Activated B cell treated with CpG ODN at 0.5 μM for 24 hours (primary cell): Measurements from ENCODE around the gene EZH2. TPM values are rescaled to one million over a fixed set of nuclear protein-coding genes. Genes with fewer than 3 reads are reported as not detected.

Experiments
- ATAC-seq: fragments of 200-7000 bp; cut with Tn5 transposase; one replicate; pipeline ENCODE4 v1.10.0; 2021; ENCODE audit warnings: low read depth, mild to moderate bottlenecking, moderate library complexity
- CTCF ChIA-PET: fragments of 350-600 bp; sonication (Branson Sonifier 250); formaldehyde crosslinking; loops from one replicate; lab custom pipeline; 2021; ENCODE audit warnings: antibody characterized with exemption; lab: Charles Lee
- POLR2A ChIA-PET: fragments of 350-600 bp; sonication (Branson Sonifier 250); formaldehyde crosslinking; loops from one replicate; lab custom pipeline; 2021; ENCODE audit warnings: antibody characterized with exemption; lab: Charles Lee
- DNase-seq: peaks from one replicate; pipeline ENCODE4 v3.0.0; 2022
- H3K27ac Mint-ChIP-seq: one replicate; pipeline ENCODE4 v1.8.0; 2020; ENCODE audit warnings: mixed read lengths
- H3K27me3 Mint-ChIP-seq: one replicate; pipeline ENCODE4 v1.8.0; 2021; ENCODE audit warnings: mixed read lengths
- H3K36me3 Mint-ChIP-seq: one replicate; pipeline ENCODE4 v1.8.0; 2021; ENCODE audit warnings: low read depth, mixed read lengths
- H3K4me1 Mint-ChIP-seq: one replicate; pipeline ENCODE4 v1.8.0; 2021; ENCODE audit warnings: mixed read lengths
- H3K4me3 Mint-ChIP-seq: one replicate; pipeline ENCODE4 v1.8.0; 2020; ENCODE audit warnings: mild to moderate bottlenecking, mixed read lengths
- H3K9me3 Mint-ChIP-seq: one replicate; pipeline ENCODE4 v1.8.0; 2020; ENCODE audit warnings: mixed read lengths
- intact Hi-C: fragments of 100-400 bp; cut with micrococcal nuclease; formaldehyde crosslinking; loops from one replicate; pipeline ENCODE4 v1.15.1; 2024
- total RNA-seq: library from RNA; stranded (reverse); gene quantifications from 2 replicates; pipeline ENCODE4 v1.2.3, GENCODE V29; 2022
- TF ChIP-seq, protein P1 (sequence below): fragments of 200-600 bp; IDR thresholded peaks from one replicate; pipeline ENCODE4 v1.8.0; 2022; ENCODE audit warnings: antibody characterized with exemption, mild to moderate bottlenecking

EZH2 gene
- total RNA-seq, 1 donor from 2014 or later, result 19.6 TPM

DNA sequence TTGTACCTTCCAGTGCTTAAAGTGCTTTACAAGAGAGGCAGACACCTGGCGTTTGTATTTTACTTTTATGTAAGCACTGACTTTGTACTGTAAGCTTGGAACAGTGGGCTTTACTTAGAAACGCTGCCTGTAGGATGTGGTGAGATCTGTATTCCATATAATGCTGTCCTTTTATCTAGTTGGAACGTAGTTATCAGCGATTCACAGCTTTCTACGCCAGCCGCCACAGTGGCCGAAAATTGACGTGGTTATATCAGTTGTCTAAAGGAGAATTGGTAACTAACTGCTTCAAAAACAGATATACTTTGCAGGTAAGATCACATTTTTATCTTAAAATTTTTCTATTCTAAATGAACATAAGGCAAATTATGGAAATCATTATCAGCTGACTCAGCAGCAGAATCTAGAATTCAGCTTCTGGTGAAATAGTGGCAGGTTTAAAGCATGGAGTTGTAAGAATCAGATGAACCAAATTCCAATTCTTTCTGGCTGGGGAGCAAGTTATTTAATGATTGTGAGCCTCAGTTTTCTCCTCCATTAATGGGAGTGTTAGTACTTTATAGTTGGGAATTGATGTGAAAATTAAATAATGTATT lies 93.9 kb downstream of the EZH2 start:
- ChIA-PET POLR2A (no interaction called here), CTCF (interaction anchor here (0.6 kb wide), 1 partner anchor 242 kb away, joined by 4 read pairs; no protein-coding TSS in a partner anchor)
- intact Hi-C loops, result no loop called here
- DNase-seq, result no peak
- peaks cover 93% of the 10 kb centered on the region for H3K36me3 Mint-ChIP-seq
- no peak for ATAC-seq
- no peaks in the 10 kb centered on the region for H3K9me3 Mint-ChIP-seq
- TF ChIP-seq, protein P1, sequence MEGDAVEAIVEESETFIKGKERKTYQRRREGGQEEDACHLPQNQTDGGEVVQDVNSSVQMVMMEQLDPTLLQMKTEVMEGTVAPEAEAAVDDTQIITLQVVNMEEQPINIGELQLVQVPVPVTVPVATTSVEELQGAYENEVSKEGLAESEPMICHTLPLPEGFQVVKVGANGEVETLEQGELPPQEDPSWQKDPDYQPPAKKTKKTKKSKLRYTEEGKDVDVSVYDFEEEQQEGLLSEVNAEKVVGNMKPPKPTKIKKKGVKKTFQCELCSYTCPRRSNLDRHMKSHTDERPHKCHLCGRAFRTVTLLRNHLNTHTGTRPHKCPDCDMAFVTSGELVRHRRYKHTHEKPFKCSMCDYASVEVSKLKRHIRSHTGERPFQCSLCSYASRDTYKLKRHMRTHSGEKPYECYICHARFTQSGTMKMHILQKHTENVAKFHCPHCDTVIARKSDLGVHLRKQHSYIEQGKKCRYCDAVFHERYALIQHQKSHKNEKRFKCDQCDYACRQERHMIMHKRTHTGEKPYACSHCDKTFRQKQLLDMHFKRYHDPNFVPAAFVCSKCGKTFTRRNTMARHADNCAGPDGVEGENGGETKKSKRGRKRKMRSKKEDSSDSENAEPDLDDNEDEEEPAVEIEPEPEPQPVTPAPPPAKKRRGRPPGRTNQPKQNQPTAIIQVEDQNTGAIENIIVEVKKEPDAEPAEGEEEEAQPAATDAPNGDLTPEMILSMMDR, result no peak
- no peak overlapping the region for H3K27ac Mint-ChIP-seq
- no peak overlapping the region for H3K4me3 Mint-ChIP-seq
- no peaks in the 10 kb centered on the region for H3K27me3 Mint-ChIP-seq
- H3K4me1 Mint-ChIP-seq, result no peaks in the 10 kb centered on the region

DNA sequence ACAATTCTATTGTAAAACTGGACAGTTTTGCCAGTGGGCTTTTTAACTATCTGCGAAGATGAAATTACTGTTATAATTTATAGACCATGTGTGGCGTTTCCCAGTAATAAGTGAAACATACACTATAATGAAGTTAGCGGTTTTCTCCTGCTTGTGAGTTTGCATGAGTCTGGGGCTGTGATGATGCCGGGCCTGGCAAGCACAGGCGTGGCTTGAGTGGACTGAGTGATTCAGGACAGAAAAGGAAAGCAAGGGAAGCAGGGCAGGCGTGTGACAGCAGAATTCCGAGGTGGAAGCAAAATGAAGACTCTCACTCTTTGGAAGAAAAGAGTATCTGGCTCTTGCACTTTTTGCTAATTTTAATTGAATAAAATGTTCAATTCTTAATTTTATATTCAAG lies 94.9 kb downstream of the EZH2 start:
- TF ChIP-seq, protein P1, result no peak
- peaks cover 92% of the 10 kb centered on the region for H3K36me3 Mint-ChIP-seq
- CTCF ChIA-PET, result no interaction called here
- H3K27ac Mint-ChIP-seq, result no peak overlapping the region
- H3K9me3 Mint-ChIP-seq, result no peaks in the 10 kb centered on the region
- DNase-seq (no peak), ATAC-seq (no peak)
- intact Hi-C loops, result no loop called here
- H3K4me3 Mint-ChIP-seq, result no peak overlapping the region
- no peaks in the 10 kb centered on the region for H3K27me3 Mint-ChIP-seq
- H3K4me1 Mint-ChIP-seq, result no peaks in the 10 kb centered on the region
- POLR2A ChIA-PET, result no interaction called here

DNA sequence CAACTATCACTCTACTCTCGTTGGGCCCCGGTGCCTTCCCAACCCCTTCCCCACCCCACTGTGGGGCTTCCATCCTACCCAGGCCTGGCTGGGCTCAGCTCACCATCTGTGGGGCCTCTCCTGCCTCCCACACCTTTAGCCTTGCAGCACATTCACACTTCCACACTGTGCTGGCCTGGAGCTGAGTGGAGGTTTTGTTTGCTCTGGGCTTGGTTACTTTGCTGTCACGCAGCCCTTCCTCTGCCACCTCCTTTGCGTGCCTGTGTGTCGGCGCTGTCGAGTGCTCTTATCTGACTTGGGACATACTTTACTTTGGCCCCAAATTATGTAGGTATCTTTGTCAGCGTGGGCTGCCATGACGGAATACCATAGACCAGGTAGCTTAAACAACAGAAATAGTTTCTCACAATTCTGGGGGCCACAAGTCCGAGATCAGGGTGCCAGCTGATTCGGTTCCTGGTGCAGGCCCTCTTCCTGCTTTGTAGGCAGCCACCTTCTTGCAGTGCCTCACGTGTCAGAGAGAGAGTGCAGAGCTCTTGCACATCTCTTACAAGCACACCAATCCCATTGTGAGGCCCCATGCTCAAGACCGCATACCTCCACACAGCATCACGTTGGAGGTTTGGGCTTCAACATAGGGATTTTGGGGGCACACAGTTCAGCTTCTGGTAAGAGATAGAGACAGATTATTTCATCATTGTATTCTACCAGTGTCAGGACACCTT lies 96.4 kb downstream of the EZH2 start:
- POLR2A ChIA-PET, result no interaction called here
- H3K4me3 Mint-ChIP-seq, result no peak overlapping the region
- H3K4me1 Mint-ChIP-seq, result no peaks in the 10 kb centered on the region
- H3K36me3 Mint-ChIP-seq, result peaks cover 90% of the 10 kb centered on the region
- CTCF ChIA-PET, result no interaction called here
- TF ChIP-seq, protein P1, result no peak
- no peaks in the 10 kb centered on the region for H3K9me3 Mint-ChIP-seq
- H3K27me3 Mint-ChIP-seq, result no peaks in the 10 kb centered on the region
- no peak overlapping the region for H3K27ac Mint-ChIP-seq
- no peak for DNase-seq
- intact Hi-C loops, result no loop called here
- ATAC-seq, result no peak

DNA sequence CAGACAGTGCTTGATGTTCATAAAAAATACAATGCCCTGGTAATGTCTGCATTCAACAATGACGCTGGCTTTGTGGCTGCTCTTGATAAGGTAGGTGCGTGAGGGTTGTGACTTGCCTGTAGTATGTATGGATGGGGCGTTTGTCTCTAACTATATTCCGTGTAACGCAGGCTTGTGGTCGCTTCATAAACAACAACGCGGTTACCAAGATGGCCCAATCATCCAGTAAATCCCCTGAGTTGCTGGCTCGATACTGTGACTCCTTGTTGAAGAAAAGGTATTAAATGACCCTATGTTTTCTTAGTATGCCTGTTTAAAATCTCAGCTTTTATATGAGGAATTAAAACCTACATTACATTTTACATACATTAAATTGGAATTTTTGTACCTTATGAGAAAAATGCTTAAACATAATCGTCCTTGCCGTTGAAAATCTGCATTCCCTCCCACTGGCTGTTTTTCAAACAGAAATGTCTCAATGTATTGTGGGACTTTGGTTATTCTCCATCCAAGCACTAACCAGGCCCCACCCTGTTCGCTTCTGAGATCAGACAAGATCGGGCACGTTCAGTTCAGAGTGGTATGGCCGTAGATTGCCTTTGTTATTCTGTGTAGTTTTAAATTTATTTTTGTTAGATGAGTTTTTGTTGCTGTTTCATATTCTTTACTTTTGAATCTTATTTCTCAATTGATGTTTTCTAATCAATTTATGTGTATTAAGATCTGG lies 100.1 kb downstream of the EZH2 start:
- Mint-ChIP-seq H3K4me1 (no peaks in the 10 kb centered on the region), H3K27me3 (no peaks in the 10 kb centered on the region), H3K4me3 (no peak overlapping the region), H3K9me3 (no peaks in the 10 kb centered on the region), H3K27ac (no peak overlapping the region), H3K36me3 (peaks cover 83% of the 10 kb centered on the region)
- POLR2A ChIA-PET, result no interaction called here
- intact Hi-C loops, result no loop called here
- CTCF ChIA-PET, result no interaction called here
- DNase-seq (no peak), ATAC-seq (no peak)
- TF ChIP-seq, protein P1, result no peak
